ENCODE measurements around the gene SLC36A2.

SLC36A2 gene

GRCh38 chr5:151283120-151283825 is 64.1 kb downstream of the SLC36A2 start:
- no peak for DNase-seq (ENCODE audit: low spot score)

DNA sequence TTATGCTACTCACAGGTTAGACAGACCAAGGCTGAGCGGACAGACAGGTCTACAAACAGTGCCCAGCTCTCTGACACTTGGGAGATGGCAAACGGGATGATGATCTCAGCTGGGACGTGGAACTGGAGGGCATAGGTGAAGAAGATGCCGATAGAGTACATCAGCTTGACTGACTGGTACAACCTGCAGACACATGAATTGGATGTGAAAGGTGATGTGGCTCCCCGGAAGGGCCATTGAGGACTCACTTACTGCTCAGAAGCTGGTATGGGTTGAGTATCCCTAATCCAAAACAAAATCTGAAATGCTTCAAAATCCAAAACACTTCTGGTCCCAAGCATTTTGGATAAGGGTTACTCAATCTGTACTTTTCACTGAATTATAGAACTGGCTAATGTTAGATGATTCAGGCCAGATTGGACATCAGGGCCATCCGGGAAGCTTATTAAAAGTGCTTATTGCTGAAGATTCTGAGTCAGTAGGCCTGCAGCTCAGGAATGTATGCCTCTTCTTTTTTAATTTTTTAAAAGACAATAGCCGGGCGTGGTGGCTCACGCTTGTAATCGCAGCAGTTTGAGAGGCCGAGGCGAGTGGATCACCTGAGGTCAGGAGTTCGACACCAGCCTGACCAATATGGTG is 66.2 kb downstream of the SLC36A2 start:
- DNase-seq (ENCODE audit: low spot score) = no peak

- DNase-seq (ENCODE audit: low spot score) = no peak
These were observed 66.9 kb downstream of the SLC36A2 start for GRCh38 chr5:151280443-151280842.

GRCh38 chr5:151278845-151279244 is 68.5 kb downstream of the SLC36A2 start:
- no peak for DNase-seq (ENCODE audit: low spot score)

DNA sequence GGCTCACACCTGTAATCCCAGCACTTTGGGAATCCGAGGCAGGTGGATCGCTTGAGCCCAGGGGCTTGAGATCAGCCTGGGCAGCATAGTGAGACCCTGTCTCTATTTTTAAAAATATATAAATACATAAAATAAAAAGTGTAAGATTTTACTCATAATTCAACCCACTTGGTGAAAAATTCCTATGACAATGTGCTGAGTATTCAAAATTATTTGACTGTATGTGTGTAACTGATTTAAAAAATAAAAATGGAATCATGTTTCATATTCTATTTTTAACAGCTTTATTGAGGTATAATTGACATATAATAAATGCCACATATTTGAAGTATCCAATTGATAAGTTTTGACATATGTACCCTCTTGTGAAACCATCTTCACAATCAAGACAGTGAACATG is 71.6 kb downstream of the SLC36A2 start:
- no peak for DNase-seq (ENCODE audit: low spot score)

GRCh38 chr5:151274666-151275065 is 72.7 kb downstream of the SLC36A2 start:
- no peak for DNase-seq (ENCODE audit: low spot score)

- DNase-seq (ENCODE audit: low spot score) = no peak
These were observed 76.0 kb downstream of the SLC36A2 start for GRCh38 chr5:151271336-151271735.

- no peak for DNase-seq (ENCODE audit: low spot score)
These were observed 76.8 kb downstream of the SLC36A2 start for GRCh38 chr5:151270599-151270998.

GRCh38 chr5:151267491-151268260 is 79.7 kb downstream of the SLC36A2 start:
- DNase-seq (ENCODE audit: low spot score) = no peak
